Inflammatory macrophage treated with lipopolysaccharide for 1 hour (primary cell): ENCODE data around the gene ARID3A.
"Not testable (repeated sequence)": the region's sequence is repeated elsewhere in the genome, so short reads cannot be mapped to it uniquely, and the experiment has no call there.

Experiments used
- DNase-seq, 2 donors: peaks; one replicate each; pipeline ENCODE4 v3.0.0-alpha.2; 2020 to 2022

Gene ARID3A

DNA sequence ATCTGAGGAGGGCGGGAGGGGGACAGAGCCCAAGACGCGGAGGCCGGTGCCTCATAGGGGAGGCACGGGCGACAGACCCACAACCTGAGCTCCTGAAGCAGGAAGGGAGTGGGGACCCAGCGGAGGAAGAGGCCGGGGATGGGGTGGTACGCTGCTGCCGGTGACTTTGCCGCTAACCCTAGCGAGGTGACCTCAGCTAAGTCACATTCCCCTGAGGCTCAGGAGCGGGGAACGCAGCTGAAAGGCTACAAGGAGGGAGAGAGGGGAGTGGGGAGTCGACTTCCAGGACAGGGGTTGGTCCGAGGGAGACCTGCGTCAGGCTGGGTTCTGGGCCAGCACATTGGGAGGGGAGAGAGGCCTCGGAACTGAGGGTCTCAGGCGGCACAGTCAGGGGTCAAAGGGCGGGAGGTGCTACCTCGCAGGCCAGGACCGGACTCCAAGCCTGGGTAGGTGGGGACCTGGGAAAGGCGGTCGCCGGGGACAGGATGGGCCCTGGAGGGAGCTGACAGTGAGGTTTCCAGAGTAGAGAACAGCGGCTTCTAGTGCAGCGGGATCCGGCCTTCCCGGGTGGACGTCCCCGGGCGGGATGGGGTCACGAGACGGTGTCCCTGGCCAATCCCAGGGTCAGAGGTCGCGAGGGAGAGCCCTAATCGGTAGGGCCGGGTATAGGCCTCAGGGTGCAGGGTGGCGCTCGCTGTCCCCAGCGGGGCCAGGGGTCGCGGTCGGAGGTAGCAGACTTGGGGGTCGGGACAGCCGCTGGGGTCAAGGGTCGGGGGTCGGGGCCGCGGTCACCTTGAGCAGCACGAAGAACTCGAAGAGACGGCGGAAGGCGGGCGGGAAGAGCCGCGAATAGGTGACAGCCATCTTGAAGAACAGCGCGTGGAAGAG, 94.4 kb downstream of the ARID3A start:
- DNase-seq, result peak in 1 of 2 donors; percentile 37

DNA sequence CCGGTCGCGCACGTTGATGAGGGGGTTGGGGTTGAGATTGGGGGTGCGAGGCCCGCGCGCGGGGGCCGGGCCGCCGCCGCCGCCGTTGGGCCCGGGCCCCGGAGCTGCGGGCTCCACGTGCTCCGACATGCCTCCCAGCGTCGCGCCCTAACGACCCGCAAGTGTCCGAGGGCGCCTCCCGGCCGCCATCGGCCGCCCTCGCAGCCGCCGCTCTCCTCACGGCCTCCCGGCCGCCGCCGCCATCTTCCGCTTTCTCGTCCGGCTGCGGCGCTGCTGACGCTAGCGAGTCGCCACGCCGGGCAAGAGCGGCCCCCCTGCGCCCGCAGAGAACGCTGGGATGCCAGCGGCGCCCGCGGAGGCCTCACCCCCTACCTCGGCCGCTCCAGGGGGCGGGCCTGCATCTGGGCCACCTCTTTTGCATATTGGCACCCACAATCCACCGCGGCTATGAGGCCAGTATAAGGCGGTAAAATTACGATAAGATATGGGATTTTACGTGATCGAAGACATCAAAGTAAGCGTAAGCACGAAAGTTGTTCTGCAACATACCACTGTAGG, 95.1 kb downstream of the ARID3A start, which contains the start of gene TMEM259:
Gene TMEM259 (minus strand): TSS at position 256 of the 558 bp plus-strand sequence. CDS start 127 bp downstream, at position 129.
- peak; percentile 94 to 97 for DNase-seq

DNA sequence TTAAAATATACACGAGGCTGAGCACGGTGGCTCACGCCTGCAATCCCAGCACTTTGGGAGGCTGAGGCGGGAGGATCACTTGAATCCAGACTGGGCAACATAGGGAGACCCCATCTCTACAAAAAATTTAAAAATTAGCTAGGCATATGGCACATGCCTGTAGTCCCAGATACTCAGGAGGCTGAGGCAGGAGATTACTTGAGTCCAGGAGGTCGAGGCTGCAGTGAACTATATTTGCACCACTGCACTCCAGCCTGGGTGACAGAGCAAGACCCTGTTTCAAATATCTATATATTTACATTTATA, 98.0 kb downstream of the ARID3A start:
- DNase-seq, result not testable (repeated sequence)

DNA sequence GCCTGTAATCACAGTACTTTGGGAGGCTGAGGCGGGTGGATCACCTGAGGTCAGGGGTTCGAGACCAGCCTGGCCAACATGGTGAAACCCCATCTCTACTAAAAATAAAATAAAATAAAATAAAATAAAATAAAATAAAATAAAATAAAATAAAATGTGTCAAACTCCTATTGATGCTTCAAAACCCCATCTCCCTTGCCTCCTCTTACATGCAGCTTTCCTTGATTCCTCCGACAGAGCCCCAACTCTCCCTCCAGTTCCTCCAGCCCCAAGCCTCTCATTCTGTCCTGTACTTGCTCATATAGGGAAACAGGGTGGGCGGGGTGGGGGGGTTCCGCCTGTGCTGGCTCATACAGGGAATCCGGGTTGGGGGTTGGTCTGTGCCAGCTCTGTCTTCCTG, 99.2 kb downstream of the ARID3A start:
- not testable (repeated sequence) for DNase-seq
